Measurements from ENCODE around the gene COG3. TPM values are rescaled to one million over a fixed set of nuclear protein-coding genes. Genes with fewer than 3 reads are reported as not detected.
A peak's percentile ranks its signal among the peaks of the same experiment; 100 is the strongest.

COG3 gene
- polyA plus RNA-seq, 1 donor from 2014 or later = 90.2 TPM

DNA sequence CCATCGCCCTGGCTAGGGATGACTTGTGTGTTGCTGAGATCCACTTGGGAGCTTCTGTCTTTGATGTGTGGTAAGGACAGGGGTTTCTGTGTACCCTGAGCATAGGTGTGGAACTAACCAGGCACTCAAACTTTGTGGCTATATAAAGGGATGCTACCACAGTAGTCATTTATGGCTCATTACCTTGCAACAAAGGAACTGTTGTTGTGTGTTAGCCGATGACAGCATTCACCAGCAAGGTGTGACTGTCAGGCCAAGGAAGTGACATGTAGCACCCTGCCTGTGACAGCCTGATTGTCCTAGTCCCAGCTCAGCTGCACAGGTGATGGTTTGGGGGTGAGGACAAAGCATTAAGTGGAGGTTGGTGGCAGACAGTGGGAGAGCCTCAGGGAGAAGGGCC is 73.6 kb downstream of the COG3 start:
- no peaks in the 10 kb centered on the region for H3K27me3 ChIP-seq (ENCODE audit: insufficient read depth, low read depth, low read length)
- no peaks in the 10 kb centered on the region for H3K9me2 ChIP-seq (ENCODE audit: insufficient read depth, low read length)
- H2AFZ ChIP-seq (ENCODE audit: low read depth, low read length) = no peak overlapping the region
- no peak overlapping the region for H3K4me3 ChIP-seq (ENCODE audit: low read length)
- H3K27ac ChIP-seq (ENCODE audit: low read length) = no peak overlapping the region
- no peaks in the 10 kb centered on the region for H4K20me1 ChIP-seq (ENCODE audit: insufficient read depth)
- TF ChIP-seq EP300 (conservative IDR thresholded peaks at IDR 0.05; ENCODE audit: poor library complexity, severe bottlenecking) = peak; percentile 39
- peak; percentile 41 for TF ChIP-seq POLR2AphosphoS5 (IDR thresholded peaks at IDR 0.05)
- no peak for TF ChIP-seq EZH2 (IDR thresholded peaks at IDR 0.05; ENCODE audit: borderline replicate concordance, insufficient read depth, low read length, poor library complexity, severe bottlenecking)
- no peaks in the 10 kb centered on the region for H3K79me2 ChIP-seq (replicated peaks; ENCODE audit: insufficient read depth, low read length)
- no peak overlapping the region for H3K9ac ChIP-seq (ENCODE audit: low read length)
- H3K9me3 ChIP-seq (ENCODE audit: low read length) = no peaks in the 10 kb centered on the region
- H3K4me2 ChIP-seq (ENCODE audit: low read length) = no peak overlapping the region
- peaks cover 5% of the 10 kb centered on the region for H3K36me3 ChIP-seq (ENCODE audit: insufficient read depth, low read length)
- H3F3A ChIP-seq (ENCODE audit: insufficient read depth, low read length, poor library complexity, severe bottlenecking) = no peaks in the 10 kb centered on the region

- Histone ChIP-seq H3K9me2 (ENCODE audit: insufficient read depth, low read length) (no peaks in the 10 kb centered on the region), H3K79me2 (replicated peaks; ENCODE audit: insufficient read depth, low read length) (no peaks in the 10 kb centered on the region), H3F3A (ENCODE audit: insufficient read depth, low read length, poor library complexity, severe bottlenecking) (no peaks in the 10 kb centered on the region), H3K4me2 (ENCODE audit: low read length) (no peak overlapping the region), H3K36me3 (ENCODE audit: insufficient read depth, low read length) (no peaks in the 10 kb centered on the region), H3K27me3 (ENCODE audit: insufficient read depth, low read depth, low read length) (no peaks in the 10 kb centered on the region), H3K27ac (ENCODE audit: low read length) (no peak overlapping the region), H3K9me3 (ENCODE audit: low read length) (no peaks in the 10 kb centered on the region), H3K9ac (ENCODE audit: low read length) (no peak overlapping the region), H3K4me3 (ENCODE audit: low read length) (no peak overlapping the region), H2AFZ (ENCODE audit: low read depth, low read length) (no peak overlapping the region), H4K20me1 (ENCODE audit: insufficient read depth) (no peaks in the 10 kb centered on the region)
- no peak for TF ChIP-seq TAF1 (IDR thresholded peaks at IDR 0.05; ENCODE audit: low read depth)
- TF ChIP-seq SMC3 (conservative IDR thresholded peaks at IDR 0.05; ENCODE audit: poor library complexity) = no peak
- no peak for TF ChIP-seq CTCF (IDR thresholded peaks at IDR 0.05; ENCODE audit: poor library complexity, severe bottlenecking)
- TF ChIP-seq POLR2AphosphoS5 (IDR thresholded peaks at IDR 0.05) = no peak
- TF ChIP-seq EP300 (conservative IDR thresholded peaks at IDR 0.05; ENCODE audit: poor library complexity, severe bottlenecking) = no peak
- no peak for TF ChIP-seq RAD21 (conservative IDR thresholded peaks at IDR 0.05)
- no peak for TF ChIP-seq EZH2 (IDR thresholded peaks at IDR 0.05; ENCODE audit: borderline replicate concordance, insufficient read depth, low read length, poor library complexity, severe bottlenecking)
- no peak for TF ChIP-seq MXI1 (conservative IDR thresholded peaks at IDR 0.05; ENCODE audit: poor library complexity, severe bottlenecking)
- TF ChIP-seq, protein P1, sequence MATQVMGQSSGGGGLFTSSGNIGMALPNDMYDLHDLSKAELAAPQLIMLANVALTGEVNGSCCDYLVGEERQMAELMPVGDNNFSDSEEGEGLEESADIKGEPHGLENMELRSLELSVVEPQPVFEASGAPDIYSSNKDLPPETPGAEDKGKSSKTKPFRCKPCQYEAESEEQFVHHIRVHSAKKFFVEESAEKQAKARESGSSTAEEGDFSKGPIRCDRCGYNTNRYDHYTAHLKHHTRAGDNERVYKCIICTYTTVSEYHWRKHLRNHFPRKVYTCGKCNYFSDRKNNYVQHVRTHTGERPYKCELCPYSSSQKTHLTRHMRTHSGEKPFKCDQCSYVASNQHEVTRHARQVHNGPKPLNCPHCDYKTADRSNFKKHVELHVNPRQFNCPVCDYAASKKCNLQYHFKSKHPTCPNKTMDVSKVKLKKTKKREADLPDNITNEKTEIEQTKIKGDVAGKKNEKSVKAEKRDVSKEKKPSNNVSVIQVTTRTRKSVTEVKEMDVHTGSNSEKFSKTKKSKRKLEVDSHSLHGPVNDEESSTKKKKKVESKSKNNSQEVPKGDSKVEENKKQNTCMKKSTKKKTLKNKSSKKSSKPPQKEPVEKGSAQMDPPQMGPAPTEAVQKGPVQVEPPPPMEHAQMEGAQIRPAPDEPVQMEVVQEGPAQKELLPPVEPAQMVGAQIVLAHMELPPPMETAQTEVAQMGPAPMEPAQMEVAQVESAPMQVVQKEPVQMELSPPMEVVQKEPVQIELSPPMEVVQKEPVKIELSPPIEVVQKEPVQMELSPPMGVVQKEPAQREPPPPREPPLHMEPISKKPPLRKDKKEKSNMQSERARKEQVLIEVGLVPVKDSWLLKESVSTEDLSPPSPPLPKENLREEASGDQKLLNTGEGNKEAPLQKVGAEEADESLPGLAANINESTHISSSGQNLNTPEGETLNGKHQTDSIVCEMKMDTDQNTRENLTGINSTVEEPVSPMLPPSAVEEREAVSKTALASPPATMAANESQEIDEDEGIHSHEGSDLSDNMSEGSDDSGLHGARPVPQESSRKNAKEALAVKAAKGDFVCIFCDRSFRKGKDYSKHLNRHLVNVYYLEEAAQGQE (IDR thresholded peaks at IDR 0.05; ENCODE audit: borderline replicate concordance) = no peak
Observed at GRCh38 chr13:45540195-45540594, 75.5 kb downstream of the COG3 start.

Data from neural cell (in vitro differentiated cells).